IPS-NIHi7 (cell line): Measurements from ENCODE around the gene RMND5B.
"Not testable (repeated sequence)": the region's sequence is repeated elsewhere in the genome, so short reads cannot be mapped to it uniquely, and the experiment has no call there.

ENCODE experiments used
- DNase-seq: peaks from one replicate; pipeline ENCODE4 v3.0.0; 2012; ENCODE audit warnings: mixed read lengths; ENCODE audit errors: extremely low spot score

RMND5B gene

DNA sequence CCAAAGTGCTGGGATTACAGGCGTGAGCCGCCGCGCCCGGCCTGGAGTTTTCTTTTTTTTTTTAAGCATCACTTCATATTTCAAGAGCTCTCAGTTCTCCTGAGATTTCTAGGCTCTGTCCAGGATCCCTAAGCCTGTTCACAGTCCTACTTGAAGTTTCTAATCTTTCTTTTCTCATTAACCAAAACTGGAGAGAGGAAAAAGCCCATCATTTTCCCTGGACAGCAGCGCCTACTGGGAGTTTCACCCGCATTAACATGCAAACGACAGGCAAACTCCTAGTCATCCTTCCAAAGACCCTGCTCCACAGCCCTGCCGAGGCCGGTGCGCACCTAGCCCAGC is 609 bp upstream of the RMND5B start:
- DNase-seq: not testable (repeated sequence)

DNA sequence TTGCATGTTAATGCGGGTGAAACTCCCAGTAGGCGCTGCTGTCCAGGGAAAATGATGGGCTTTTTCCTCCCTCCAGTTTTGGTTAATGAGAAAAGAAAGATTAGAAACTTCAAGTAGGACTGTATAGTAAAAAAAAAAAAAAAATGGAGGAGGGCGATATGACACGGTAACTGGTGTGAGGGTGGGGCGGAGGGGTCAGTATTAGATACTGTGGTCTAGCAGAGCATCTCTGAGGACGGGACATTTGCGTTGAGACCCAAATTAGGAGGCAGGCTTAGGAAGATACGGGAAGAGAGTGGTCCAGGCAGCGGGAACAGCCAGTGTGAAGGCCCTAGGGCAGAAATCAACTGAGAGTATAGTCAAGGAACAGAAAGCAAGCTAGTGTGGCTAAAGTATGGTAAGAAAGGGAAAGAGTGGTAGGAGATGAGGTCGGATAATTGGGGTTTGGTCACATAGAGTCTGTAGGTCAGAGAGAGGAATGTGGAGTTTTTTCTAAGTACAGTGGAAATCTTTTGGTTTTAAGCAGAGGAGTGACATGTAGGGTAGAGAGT is 707 bp downstream of the RMND5B start:
- no peak for DNase-seq

DNA sequence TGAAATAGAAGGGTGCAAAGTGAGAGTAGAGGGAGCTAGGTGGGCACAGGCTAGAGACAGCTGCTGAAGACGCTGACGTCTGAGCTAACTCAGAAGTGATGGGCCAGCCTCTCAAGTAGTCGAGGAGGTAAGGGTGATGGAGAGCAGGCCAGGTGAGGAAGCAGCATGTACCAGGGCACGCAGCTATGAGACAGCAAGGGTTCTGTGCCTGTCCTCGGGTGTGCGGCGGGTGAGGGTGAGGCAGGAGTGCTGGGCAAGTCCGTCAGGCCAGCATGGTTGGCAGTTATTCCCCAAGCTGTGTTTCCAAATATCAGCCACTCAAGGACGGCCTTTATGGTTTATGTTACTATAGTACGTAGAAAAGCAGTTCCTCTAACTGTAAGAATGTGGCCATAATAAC is 6.2 kb downstream of the RMND5B start:
- DNase-seq: no peak

DNA sequence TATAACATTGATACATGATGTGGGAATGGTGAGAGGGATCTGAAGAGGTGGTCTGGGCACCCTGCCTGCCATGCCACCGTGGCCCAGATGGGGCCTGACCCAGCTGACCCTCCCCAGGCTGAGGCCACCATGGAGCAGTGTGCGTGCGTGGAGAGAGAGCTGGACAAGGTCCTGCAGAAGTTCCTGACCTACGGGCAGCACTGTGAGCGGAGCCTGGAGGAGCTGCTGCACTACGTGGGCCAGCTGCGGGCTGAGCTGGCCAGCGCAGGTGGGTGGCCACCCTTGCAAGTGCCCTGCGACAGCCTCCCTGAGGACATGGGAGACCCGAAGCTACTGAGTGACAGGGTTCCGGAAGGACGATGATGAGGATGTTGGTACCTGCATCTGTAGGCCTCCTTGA is 7.2 kb downstream of the RMND5B start:
- no peak for DNase-seq

DNA sequence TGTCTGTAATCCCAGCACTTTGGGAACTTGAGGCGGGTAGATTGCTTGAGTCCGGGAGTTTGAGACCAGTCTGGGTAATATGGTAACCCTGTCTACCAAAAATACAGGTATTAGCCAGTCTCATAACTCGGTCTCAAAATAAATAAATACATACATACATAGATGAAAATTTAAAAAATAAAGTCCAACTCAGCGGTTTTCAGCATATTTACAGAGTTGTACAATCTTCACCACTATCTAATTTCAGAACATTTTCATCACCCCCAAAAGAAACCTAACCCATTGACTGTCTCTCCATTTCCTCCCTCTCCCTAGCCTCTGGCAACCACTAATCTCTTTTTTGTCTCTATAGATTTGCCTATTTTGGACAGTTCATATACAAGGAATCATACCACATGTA is 10.7 kb downstream of the RMND5B start:
- no peak for DNase-seq

DNA sequence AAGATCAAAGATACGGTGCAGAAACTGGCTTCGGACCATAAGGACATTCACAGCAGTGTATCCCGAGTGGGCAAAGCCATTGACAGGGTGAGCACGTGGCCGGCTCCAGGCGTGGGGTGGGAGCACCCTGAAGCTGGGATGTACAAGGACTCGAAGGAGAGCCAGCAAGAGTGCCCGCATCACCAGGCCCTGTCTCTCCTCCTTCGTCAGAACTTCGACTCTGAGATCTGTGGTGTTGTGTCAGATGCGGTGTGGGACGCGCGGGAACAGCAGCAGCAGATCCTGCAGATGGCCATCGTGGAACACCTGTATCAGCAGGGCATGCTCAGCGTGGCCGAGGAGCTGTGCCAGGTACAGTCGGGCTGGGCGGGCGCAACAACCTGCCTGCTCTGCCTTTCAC is 11.8 kb downstream of the RMND5B start:
- DNase-seq: no peak

DNA sequence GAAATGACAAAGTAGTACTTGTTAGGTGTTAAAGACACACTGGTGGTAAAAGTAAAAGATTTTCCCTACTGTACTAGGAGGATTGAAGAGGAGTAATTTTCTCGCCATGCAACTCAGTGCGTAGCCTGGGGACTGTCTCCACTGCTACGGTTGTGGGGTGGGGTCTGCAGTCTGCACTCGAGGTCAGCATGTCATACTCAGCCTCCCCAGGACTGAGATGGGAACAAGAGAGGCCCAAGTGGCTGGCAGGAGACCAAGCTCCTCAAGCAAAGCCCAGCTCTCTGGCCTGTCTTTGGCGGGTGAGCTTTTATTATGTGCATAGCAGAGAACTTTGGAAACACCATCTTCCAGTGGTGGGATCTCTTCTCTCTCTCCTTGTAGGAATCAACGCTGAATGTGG is 12.4 kb downstream of the RMND5B start:
- no peak for DNase-seq

DNA sequence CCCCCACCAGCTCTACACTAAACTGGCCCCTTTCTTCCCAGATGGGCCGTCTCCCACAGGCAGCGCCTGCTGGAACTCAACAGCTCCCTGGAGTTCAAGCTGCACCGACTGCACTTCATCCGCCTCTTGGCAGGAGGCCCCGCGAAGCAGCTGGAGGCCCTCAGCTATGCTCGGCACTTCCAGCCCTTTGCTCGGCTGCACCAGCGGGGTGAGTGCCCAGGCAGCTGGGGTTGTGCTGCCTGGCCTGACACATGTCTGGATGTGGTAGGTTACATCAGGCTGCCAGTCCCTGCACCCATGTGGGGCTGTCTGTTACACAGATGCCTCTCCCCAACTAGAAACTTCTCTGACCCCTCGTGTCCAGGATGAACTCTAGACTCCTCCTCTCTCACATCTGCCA is 13.1 kb downstream of the RMND5B start:
- no peak for DNase-seq

DNA sequence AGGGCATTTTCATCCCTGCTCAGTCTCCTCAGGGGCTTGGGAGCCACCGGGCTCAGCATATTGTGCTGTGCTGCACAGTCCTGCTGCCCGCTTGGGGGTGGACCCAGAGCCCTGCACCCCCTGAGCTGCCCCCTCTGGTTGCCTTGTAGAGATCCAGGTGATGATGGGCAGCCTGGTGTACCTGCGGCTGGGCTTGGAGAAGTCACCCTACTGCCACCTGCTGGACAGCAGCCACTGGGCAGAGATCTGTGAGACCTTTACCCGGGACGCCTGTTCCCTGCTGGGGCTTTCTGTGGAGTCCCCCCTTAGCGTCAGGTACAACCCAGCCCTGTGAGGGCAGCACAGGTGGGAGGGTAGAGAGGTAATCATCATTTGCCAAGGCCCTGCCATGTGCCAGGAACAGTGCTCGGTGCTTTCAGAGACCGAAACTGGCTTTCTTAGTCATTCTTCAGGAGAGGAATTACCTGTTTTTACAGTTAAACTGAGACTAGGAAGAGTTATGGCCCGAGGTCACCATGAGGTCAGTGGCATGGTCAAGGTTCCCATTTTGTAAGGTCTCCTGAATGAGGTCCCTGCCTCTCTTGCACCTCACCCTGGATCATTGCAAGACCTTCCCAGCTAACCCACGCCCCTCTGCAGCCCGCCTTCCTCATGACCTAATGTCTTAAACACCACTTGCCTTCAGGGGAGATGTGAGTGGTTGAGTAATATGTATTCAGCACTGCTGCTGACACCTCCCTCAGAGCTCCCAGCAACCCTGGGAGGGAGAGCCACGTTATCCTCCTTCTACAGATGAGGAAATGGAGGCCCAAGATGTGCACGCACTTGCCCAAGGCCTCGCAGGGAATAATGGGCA is 15.4 kb downstream of the RMND5B start:
- peak; percentile 88 for DNase-seq

DNA sequence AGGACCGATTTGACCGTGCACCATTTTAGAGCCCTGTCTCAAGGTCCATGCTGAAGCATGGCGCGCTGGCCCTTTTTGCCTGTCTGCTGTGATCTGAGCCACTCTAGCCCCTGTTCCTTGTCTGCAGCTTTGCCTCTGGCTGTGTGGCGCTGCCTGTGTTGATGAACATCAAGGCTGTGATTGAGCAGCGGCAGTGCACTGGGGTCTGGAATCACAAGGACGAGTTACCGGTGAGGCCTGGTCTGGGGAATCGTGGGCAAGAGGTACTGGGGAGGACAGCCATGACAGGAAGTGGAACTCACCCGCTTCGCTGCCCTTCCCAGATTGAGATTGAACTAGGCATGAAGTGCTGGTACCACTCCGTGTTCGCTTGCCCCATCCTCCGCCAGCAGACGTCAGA is 16.6 kb downstream of the RMND5B start:
- DNase-seq: no peak

DNA sequence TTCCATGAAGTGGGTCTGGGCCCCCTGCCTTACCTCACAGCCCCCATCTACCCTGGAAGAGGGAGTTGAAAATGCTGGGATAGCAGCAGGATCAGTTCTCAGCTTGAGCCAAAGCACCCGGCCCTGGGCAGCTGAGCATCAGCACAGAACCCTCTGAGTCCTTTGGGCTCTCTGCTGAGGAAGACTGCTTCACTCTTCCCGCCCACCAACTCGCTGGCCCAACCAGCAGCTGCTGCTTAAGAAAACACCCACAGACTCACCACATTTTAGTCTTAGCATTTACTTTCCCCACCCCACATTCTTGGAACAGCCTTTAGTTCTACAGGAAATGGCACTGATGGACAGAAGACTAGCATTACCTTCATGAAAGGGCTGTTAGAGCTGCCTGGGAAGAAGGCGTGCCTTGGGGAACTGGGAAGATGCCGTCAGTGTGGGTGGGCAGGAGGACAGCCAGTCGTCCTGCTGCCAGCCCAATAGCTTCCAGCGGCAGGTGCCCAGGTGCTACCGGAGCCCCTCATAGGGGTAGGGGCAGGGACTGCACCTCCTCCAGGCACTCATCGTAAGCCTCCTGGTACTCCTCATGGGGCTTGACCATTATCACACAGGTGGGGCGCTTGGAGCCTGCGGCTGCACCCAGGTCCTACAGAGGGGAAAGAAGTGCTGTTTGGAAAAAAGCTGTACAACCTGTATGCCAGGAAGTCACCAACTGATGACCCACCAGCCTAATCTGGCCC is 18.6 kb downstream of the RMND5B start:
- DNase-seq: no peak

DNA sequence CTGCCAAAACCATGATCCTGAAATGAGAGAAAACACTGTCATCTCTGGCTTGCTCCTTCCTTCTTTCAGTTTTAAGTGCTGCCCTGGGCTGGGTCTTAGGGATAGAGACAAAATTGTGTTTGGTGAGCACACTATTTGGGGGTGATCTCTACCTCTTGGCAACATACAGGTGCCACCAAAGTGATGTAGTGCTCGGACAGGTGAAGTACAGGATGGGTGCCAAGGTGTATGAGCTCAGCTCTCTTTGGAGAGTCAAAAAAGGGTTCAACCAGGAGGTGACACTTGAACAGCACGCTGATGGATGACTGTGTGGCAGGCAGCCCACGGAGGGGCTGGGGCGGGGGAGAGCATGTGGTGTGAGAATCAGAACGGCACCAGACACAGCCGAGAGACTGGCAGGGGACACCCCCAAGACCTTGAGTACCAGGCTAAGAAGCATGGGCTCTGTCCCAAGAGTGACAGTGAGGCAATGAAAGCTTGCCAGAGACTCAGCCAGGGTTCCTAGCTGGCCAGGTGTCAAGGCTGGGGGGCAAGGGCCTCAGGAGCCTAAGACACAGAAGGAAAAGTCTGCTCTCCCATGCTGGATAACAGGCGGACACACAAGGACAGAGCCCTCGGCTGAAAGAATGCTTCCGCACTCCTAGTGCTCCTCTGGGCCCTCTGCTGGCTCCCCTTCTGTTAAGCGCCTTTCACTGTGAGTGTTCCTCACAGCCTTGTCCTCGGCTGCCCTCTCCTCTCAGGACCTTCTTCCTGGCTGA is 20.3 kb downstream of the RMND5B start:
- no peak for DNase-seq

DNA sequence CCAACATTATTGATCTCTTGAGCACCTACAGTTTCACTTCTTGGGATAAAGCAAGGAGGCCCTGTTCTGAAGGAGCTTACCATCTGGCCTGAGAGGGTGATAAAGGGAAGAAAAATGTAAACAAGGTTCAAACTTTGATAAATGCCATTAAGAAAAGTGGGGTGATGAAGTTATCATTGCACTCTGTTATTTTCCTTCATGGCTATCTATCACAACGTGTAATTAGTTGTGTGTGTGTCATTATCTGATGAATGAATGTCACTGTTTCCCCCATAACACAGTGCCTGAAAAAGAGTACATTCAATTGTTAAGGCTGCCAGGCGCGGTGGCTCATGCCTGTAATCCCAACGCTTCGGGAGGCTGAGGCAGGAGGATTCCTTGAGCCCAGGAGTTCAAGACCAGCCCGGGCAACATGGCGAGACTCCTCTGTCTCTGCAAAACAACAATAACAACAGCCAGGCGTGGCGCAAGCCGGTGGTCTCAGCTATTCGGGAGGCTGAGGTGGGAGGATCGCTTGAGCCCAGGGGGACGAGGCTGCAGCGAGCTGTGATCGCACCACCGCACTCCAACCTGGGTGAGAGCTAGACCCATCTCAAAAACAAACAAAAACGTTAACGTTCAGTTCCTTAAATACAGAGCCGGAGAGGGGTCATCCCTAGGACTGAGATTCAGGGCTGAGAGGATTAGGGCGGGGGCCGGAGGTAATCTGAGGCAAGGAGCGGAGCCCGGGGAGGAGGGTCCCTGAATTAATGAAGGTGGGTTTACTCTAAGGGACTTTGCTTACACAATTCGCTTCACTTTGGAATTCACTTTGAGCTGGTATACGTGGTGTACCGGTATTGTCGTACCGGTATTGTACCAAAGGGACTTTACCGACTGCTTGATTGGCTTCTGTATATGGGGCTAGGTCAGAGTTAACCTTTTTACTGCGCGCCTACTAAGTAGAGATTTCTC is 22.0 kb downstream of the RMND5B start:
- no peak for DNase-seq

DNA sequence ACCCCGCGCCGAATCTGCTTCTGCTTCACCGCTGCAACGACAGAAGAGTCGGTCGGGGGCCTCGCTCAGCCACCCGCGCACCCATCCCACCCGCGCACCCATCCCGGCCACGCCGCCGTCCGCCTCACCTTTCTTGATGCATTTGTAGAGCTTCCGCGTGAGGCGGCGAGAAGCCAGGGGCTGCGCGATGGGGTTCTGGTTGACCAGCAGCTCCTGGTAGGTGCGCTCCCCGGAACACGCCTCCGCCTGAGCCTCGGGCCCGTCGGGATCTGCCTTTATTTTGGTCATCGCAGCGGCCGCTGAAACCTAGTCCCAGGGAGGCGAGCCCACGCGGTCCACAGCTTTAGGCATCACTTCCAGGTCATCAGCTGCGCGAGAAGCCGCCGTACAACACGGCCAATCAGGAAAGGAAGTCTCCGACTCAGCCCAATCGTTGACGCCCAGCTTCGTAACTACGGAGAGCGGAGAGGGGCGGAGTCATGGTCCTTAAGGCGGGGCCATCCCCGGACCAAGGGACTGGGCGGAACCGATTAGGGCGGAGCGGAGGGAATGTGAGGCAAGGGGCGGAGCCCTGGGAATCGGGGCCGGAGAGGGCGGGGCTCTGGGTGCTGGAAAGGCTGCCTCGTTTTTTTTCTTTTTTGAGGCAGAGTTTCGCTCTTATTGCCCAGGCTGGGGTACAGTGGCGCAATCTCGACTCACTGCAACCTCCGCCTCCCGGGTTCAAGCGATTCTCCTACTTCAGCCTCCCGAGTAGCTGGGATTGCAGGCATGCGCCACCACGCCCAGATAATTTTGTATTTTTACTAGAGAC is 22.9 kb downstream of the RMND5B start, which contains the start of gene NHP2:
Gene NHP2, minus strand, starts transcription at position 356 of the 811 bp plus-strand sequence. Its CDS starts 68 bp downstream, at position 288.
- peak; percentile 96 for DNase-seq

DNA sequence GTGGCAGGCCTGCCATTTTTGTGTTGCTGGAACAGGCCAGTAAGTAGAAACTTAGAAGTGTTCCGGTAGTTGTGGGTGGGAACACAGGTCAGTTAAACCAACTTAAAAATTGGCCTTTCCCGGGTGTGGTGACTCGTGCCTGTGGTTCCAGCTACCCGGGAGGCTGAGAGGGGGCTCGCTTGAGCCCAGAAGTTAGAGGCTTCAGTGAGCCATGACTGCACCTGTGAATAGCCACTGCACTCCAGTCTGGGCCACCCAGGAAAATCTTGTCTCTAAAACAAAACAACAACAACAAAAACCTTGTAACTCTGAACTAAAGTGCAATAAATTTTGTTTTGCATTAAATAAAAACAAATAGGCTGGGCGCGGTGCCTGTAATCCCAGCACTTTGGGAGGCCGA is 24.3 kb downstream of the RMND5B start:
- DNase-seq: no peak

DNA sequence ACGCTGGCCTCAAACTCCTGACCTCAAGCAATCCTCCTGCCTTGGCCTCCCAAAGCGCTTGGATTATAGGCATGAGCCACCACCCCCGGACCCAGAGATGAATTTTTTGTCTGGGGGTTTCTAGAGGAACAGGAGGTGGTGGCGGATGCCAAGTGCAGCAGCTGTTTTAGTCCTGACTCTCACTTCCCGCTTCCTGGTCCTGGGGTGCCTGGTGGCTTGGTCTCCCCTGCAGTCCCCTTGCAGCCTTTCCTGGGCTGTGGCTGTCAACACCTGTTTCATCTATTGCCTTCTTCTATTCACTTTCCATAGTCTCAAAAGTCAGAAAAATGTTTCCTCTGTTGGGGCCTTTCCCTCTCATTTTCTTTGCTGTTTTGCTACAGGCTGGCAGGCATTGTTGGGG is 29.4 kb downstream of the RMND5B start:
- DNase-seq: no peak

DNA sequence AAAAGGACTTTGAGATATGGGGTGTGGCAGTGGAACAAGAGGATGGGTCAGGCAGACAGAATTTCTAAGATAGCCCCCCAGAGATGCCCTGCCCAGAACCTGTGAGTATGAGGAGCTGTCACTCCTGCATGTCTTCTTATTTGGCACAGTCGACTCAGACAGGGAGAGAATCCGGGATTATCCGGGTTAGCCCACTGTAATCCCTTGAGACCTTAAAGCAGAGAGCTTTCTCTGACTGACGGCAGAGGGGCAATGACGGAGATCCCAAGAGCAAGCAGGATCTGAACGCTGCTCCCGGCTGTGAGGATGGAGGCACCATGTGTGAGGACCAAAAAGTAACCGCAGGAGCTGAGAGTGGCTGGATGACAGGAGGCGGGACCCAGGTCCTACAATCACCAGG is 31.7 kb downstream of the RMND5B start:
- no peak for DNase-seq

DNA sequence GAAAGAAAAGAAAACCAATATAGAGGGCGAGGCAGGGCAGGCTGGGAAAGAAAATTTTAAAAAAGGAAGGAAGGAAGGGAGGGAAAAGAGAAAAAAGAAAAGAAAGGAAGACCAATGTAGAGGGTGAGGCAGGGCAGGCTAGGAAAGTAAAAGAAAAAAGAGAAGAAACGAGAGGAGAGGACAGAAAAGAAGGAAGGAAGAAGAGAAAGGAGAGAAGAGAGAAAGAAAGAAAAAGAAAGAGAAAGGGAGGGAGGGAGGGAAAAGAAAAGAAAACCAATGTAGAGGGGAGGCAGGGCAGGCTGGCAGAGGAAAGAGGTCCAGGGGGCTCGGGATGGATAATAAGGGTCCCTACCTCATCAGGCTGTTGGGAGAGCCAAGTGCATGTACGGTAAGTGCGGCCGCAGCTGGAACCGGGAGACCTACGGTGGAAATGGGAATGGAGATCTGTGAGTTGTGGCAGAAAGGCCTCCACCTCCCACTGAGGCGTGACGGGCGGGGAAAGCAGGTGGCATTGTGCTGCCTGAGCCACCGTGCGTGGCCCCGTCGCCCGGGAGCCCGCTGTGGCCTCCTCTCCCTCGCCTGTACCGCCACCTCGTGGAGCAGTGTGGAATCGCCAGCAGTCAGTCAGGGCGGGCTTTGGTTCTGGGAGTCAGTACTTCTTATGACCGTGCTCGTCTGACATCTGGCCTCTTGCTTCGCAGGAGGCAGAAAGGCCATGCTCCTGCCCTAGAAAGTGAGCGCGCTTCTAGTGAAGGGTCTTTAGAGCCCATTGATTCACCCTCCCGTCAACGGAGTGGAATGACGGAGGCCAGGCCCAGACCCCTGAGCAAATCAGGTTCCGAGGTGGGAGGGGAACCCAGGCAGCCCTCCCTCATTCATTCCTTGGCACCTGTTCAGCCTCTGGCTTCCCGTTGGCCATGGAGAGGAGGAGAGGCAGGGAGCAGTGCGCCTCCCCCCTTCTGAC is 33.2 kb downstream of the RMND5B start:
- peak; percentile 92 for DNase-seq

DNA sequence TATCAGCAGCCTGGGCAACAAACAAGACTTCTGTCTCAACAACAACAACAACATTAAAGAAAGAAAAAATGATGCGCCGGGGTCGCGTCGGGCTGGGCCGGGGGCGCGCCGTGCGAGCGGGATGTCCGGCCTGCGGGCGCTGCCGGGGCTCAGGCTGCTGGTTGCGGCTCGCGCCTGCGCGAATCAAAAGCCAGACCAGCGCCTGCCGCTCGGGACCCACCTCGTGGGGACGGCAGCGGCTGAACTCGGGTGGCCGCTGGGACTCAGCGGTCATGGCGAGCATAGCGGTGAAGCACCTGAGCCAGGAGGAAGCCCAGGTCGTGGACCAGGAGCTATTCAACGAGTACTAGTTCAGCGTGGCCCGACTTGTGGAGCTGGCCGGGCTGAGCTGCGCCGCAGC is 34.8 kb downstream of the RMND5B start:
- DNase-seq: no peak
